GM19397 (cell line): ENCODE measurements around the gene TSC1.
"Not testable (repeated sequence)": the region's sequence is repeated elsewhere in the genome, so short reads cannot be mapped to it uniquely, and the experiment has no call there.

ENCODE experiments used
- ATAC-seq: cut with Tn5 transposase; IDR thresholded peaks from one replicate; pipeline ENCODE4 v1.9.1; 2021; ENCODE audit warnings: mild to moderate bottlenecking, moderate library complexity; ENCODE audit not compliant: unreplicated experiment

Gene TSC1

DNA sequence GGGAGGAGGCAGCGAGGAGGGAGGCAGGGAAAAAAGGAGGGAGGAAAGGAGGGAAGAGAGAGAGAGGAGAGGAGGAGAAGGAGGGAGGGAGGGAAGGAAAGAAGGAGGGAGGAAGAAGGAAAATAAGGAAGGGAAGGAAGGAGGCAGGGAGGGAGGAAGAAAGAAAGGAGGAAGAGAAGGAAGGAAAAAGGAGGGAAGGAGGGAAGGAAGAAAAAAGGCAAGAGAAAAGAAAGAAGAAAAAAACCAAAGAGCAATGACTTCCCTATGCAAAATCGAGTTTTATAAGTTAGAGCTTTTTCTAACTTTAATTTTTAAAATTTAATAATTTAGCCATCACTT is 33.7 kb upstream of the TSC1 start:
- ATAC-seq, result no peak

- no peak for ATAC-seq
Observed at GRCh38 chr9:132976571-132976970, 32.2 kb upstream of the TSC1 start.

DNA sequence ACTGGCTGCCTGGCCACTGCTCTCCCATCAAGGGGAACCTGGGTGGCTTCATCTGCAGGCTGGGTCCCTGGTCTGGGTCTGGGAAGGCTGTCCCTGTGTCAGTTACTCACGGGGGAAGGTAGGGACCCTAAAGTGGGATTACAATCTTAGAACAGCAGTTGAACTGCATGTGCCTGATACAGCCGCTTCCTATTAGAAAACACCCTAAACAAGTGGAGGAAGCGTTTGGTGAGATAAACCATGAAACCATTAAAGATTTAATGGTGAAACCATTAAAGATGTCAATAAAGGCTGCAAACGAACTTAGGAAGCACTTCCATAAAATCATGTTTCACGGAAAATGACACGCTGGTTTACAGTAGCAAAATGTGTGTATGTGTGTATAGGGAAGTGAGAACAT is 31.5 kb upstream of the TSC1 start:
- ATAC-seq, result no peak

DNA sequence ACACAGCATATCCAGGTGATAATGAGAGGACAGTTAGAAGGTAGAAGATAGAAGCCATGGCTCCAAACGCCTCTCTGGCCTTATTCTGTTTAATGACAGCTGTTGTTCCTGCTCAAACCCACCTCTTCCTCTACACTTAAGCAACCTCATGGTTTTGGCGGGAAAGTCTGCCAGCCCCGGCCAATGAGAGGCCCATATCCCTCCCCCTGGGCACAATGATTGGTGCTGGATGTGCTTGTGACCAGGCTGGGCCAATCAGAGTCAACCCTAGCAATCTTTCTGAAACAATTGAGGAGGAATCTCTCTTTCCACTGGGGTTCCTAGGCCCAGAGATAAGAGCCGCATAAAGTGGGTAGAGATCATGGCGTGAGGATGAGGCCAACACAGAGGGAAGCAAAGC is 29.3 kb upstream of the TSC1 start:
- ATAC-seq, result no peak

DNA sequence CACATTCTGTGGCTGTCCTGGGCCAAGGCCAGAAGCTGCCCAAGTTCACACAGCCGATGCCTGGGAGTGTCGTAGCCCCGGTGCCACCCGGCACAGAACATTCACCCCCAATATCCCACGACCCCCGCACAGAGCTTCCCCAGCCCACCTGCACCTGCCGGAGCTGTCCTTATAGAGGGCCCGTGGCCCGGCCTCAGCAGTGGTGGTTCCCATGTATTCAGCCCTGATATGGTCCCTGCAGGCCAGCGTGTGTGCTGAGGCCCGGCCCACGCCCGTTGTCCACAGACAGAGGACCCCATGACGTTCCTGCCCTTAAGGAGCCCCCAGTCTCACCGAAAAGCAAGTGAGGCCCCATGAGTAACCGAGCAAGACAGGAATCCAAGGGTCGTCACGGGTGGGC is 28.8 kb upstream of the TSC1 start:
- no peak for ATAC-seq

GRCh38 chr9:132970324-132971062 is 26.1 kb upstream of the TSC1 start:
- no peak for ATAC-seq

DNA sequence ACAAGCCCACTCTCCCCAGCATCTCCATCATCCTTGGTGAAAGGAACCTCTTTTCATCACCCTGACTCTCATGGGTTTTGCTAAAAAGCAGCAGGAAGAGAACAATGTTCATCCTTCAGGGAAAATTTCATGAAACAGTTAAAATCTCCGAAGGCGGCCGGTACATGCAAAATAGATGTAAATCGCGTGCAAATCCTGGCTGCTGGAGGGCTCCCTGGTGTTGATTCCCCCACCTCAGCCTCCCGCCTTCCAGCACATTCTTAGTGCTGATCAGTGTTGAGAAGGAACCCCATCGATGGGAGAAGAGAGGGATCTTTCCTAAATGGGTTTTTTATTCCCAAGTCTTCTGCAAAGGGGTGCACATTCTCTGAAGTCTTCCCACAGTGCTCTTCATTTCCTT is 25.4 kb upstream of the TSC1 start:
- ATAC-seq, result no peak

GRCh38 chr9:132967908-132968307 is 23.5 kb upstream of the TSC1 start:
- not testable (repeated sequence) for ATAC-seq

DNA sequence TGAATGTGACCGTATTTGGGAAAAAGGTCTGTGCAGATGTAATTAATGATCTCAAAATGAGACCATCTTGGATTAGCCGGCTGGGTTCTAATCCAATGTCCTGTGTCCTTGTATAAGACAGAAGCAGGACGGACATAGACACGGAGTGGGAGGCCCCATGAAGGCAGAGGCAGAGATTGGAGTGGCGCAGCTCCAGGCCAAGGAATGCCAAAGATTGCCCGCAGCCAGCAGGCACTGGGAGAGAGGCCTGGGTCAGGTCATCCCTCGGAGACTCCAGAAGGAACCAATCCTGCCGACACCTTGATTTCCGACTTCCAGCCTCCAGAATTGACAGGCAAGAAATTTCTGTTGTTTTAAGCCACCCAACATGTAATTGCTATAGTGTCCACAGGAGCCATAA is 21.1 kb upstream of the TSC1 start:
- no peak for ATAC-seq

DNA sequence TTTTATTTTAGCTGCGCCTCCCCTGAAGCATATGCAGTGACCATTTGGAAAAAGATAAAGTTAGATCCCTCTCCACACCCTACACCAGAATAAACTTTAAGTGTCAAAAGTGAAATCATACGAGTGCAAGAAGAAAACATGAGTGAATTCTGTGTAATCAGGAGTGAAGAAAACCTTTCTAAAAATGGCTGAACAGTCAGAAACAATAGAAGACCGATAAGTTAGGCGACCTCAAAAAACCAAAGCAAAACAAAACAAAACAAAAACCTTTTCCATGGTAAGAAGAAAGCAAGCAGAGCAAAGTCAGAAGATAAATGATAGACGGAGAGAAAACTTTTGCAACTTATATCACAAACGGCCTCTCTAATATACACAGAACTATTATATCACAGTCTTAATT is 16.6 kb upstream of the TSC1 start:
- ATAC-seq, result no peak

- no peak for ATAC-seq
Observed at GRCh38 chr9:132957805-132958204, 13.4 kb upstream of the TSC1 start.

GRCh38 chr9:132955768-132956167 is 11.4 kb upstream of the TSC1 start:
- no peak for ATAC-seq

GRCh38 chr9:132955123-132955522 is 10.7 kb upstream of the TSC1 start:
- no peak for ATAC-seq

DNA sequence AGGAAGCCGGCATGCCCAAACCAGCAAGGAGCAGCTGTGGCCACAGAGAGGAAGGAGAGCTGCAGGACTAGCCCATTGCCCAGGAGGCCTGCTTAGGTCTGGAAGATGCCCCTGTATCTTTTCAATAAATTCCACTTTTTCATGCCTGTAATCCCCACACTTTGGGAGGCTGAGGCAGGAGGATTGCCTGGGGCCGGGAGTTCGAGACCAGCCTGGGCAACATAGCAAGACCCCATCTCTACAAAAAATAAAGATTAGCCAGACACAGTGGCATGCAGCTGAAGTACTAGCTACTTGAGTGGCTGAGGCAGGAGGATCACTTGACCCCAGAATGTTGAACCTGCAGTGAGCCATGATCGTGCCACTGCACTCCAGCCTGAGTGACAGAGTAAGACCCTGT is 5.3 kb upstream of the TSC1 start:
- no peak for ATAC-seq

GRCh38 chr9:132948482-132949050 is 4.2 kb upstream of the TSC1 start:
- no peak for ATAC-seq

DNA sequence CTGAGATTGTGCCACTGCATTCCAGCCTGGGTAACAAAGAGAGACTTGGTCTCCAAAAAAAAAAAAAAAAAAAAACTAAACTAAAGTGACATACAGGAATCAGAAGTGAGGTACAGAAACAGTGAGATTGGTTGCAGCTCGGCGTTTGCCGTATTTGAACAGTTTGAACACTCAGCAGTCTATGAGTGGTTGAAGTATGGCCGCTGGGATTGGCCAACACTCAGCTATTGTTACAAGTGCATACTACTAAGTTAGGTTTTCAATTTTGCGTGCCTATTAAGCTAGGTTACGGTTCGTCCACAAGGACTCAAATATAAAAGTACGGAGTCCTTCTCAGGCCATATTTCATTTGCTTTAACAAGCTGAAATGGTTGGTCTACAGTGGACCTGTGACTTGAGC is 3.3 kb upstream of the TSC1 start:
- ATAC-seq, result no peak

- no peak for ATAC-seq
Observed at GRCh38 chr9:132946631-132947295, 2.3 kb upstream of the TSC1 start.

DNA sequence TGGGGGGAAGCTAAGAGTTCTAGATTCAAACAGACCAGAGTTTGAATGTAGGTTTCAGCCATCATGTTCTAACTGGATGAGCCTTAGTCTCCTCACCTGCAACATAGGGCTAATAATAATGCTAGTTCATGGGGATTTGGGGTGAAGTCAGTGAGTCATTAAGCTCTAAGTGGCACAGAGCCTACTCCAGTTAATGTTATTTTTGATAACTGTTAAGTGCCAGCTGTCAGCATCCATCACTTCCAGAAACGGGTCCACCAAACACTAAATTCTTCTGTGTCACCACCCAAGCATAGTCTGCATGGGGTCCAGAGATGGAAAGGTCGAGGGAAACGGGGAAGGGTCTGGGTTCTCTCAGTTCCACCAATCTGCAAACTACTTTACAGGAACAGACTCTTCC is 1.8 kb upstream of the TSC1 start:
- ATAC-seq, result no peak

- no peak for ATAC-seq
Observed at GRCh38 chr9:132945186-132946130, 1.0 kb upstream of the TSC1 start.

DNA sequence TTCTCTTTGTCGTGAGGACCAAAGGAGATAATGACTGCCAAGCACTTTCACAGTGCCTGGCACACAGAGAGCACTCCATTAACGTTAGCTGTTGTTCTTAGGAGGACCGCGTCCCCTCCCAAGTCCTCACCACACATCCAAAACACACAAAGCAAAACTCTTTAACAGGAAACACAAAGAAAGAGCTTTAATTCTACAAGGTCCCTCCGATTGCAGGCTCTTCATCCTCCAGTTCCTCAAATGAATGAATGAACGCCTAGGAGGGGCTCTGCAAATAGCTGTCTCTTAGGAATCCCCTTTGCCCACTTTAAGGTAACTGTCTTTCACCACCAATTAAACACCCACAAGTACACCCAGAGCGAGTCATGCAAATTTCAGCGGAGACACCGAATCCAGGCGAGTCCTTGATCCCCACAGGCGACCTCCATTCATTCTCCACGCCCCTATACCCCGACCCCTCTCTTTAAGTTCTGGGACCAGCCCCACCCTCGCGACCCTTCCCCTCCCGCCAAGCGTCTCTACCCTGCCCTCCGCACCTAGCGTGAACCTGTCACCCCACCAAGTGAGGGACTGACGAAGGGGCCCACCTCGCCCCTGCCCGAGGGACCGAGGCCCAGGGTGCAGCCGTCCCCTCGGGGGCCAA is 644 bp downstream of the TSC1 start:
- no peak for ATAC-seq
